ENCODE results near the gene PADI2. TPM values are rescaled to one million over a fixed set of nuclear protein-coding genes. Genes with fewer than 3 reads are reported as not detected.

The PADI2 gene
- total RNA-seq, 1 experiment from 2014 or later: 3.0 TPM

DNA sequence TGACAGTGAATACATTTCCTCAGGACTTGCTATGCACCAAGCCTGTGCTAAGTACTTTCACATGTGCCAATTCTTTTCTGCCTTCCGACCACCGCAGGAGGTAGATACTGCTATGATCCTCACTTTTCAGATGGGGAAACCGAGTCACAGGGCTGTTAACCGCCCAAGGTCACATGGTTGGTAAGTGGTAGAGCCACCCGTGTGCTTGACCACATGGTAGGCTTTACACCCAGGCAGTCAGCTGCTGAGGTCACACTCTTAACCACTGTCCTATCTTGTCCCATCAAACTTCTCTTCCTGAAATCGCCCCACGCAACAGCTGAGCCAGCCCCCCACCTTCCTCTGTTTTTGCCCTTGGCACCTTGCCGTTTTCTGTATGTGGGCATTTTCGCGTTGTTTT is 34.5 kb downstream of the PADI2 start:
- H2BK120ac ChIP-seq (ENCODE audit: low read depth, low read length, poor library complexity, severe bottlenecking): no peak overlapping the region
- no peak overlapping the region for H4K8ac ChIP-seq (replicated peaks; ENCODE audit: insufficient read length, low read depth, low read length)
- no peaks in the 10 kb centered on the region for H3K4me1 ChIP-seq (ENCODE audit: insufficient read depth, low read length)
- no peak overlapping the region for H3K4me2 ChIP-seq (ENCODE audit: insufficient read depth, insufficient read length, low read length)
- no peaks in the 10 kb centered on the region for H3K23me2 ChIP-seq (ENCODE audit: insufficient read length, low read depth, low read length, poor library complexity, severe bottlenecking)
- no peak overlapping the region for H4K91ac ChIP-seq (ENCODE audit: insufficient read length, low read depth, low read length)
- no peak overlapping the region for H3K27ac ChIP-seq (ENCODE audit: insufficient read length, low read depth, low read length)
- no peaks in the 10 kb centered on the region for H4K20me1 ChIP-seq (ENCODE audit: control insufficient read depth, insufficient read depth, insufficient read length)
- H3K18ac ChIP-seq (ENCODE audit: insufficient read length, low read depth, low read length): no peak overlapping the region
- H4K5ac ChIP-seq (ENCODE audit: insufficient read length, low read depth, low read length): no peak overlapping the region
- peaks cover 2% of the 10 kb centered on the region for H3K27me3 Mint-ChIP-seq (ENCODE audit: low read depth)
- no peak overlapping the region for H3K23ac ChIP-seq (ENCODE audit: insufficient read length, low read depth, low read length)
- no peak overlapping the region for H2AK5ac ChIP-seq (ENCODE audit: insufficient read length, low read length)
- no peak overlapping the region for H2BK12ac ChIP-seq (ENCODE audit: insufficient read length, low read depth, low read length)
- H2BK20ac ChIP-seq (ENCODE audit: low read depth, low read length, poor library complexity, severe bottlenecking): no peak overlapping the region
- H3K4me3 Mint-ChIP-seq: no peak overlapping the region
- H3K79me1 ChIP-seq (ENCODE audit: insufficient read depth, low read depth, low read length, poor library complexity, severe bottlenecking): no peaks in the 10 kb centered on the region
- DNase-seq: no peak
- H3K36me3 Mint-ChIP-seq (ENCODE audit: insufficient read depth in 1 of 3, low read depth in 3 of 3): no peaks in the 10 kb centered on the region
- no peak overlapping the region for H2AFZ ChIP-seq (ENCODE audit: low read length)
- no peak overlapping the region for H3K9ac ChIP-seq (ENCODE audit: extremely low read depth, insufficient read length, low read length)
- no peak overlapping the region for H3K56ac ChIP-seq (ENCODE audit: insufficient read length, low read depth, low read length)
- no peak overlapping the region for H2BK15ac ChIP-seq (ENCODE audit: low read depth, low read length)
- no peaks in the 10 kb centered on the region for H3K4me1 Mint-ChIP-seq
- H3K79me2 ChIP-seq (ENCODE audit: insufficient read depth, low read length): no peaks in the 10 kb centered on the region
- H3K27ac Mint-ChIP-seq: no peak overlapping the region
- TF ChIP-seq, protein P1, sequence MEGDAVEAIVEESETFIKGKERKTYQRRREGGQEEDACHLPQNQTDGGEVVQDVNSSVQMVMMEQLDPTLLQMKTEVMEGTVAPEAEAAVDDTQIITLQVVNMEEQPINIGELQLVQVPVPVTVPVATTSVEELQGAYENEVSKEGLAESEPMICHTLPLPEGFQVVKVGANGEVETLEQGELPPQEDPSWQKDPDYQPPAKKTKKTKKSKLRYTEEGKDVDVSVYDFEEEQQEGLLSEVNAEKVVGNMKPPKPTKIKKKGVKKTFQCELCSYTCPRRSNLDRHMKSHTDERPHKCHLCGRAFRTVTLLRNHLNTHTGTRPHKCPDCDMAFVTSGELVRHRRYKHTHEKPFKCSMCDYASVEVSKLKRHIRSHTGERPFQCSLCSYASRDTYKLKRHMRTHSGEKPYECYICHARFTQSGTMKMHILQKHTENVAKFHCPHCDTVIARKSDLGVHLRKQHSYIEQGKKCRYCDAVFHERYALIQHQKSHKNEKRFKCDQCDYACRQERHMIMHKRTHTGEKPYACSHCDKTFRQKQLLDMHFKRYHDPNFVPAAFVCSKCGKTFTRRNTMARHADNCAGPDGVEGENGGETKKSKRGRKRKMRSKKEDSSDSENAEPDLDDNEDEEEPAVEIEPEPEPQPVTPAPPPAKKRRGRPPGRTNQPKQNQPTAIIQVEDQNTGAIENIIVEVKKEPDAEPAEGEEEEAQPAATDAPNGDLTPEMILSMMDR (conservative IDR thresholded peaks at IDR 0.05): no peak
- H3K9me3 ChIP-seq (ENCODE audit: control insufficient read depth, low read depth, low read length): no peaks in the 10 kb centered on the region
- H2BK5ac ChIP-seq (ENCODE audit: insufficient read length, low read length): no peak overlapping the region
- H3K9me3 Mint-ChIP-seq: no peaks in the 10 kb centered on the region
- H3K14ac ChIP-seq (ENCODE audit: insufficient read depth, low read length): no peak overlapping the region
- H3T11ph ChIP-seq (ENCODE audit: low read length): no peak overlapping the region
- WGBS (ENCODE audit: extremely low coverage, insufficient read length, low lambda C conversion rate): no CpG with 5 or more reads among the region's 10 CpGs
- H3K27me3 ChIP-seq (ENCODE audit: insufficient read depth, low read length): no peaks in the 10 kb centered on the region
- H3K4ac ChIP-seq (ENCODE audit: low read depth, low read length): no peak overlapping the region
